HEK293 (cell line): ENCODE results near the gene DEPDC5.
"Not testable (repeated sequence)": the region's sequence is repeated elsewhere in the genome, so short reads cannot be mapped to it uniquely, and the experiment has no call there.

Experiments
- CTCF ChIA-PET: fragments of 350-600 bp; formaldehyde crosslinking; extraction: SDS; loops from one replicate; lab custom pipeline; 2021; ENCODE audit warnings: antibody characterized with exemption; lab: Yijun Ruan, JAX
- POLR2A ChIA-PET: fragments of 300-600 bp; formaldehyde crosslinking; extraction: SDS; loops from one replicate; lab custom pipeline; 2020; ENCODE audit warnings: antibody characterized with exemption, inconsistent platforms; lab: Yijun Ruan, JAX
- H3K27ac ChIP-seq: fragments of 200-500 bp; sonication (Bioruptor generic); 2 replicates; pipeline ENCODE4 v1.5.1; 2014; ENCODE audit warnings: low read depth, low read length, control low read depth, inconsistent platforms; ENCODE audit errors: extremely low read depth
- H3K36me3 ChIP-seq, 2 experiments: fragments of 200-500 bp in 1 of 2; sonication (Bioruptor generic) in 1 of 2; 1 replicate in 1 of 2; 2 replicates in 1 of 2; pipeline ENCODE4 v1.5.1; 2014 to 2017; ENCODE audit warnings: inconsistent platforms in 2 of 2, low read length in 2 of 2; ENCODE audit not compliant: control insufficient read depth in 2 of 2, insufficient read depth in 1 of 2
- H3K4me1 ChIP-seq: fragments of 200-500 bp; sonication (Bioruptor generic); 2 replicates; pipeline ENCODE4 v1.5.1; 2014; ENCODE audit warnings: mild to moderate bottlenecking, low read length, inconsistent platforms; ENCODE audit not compliant: control insufficient read depth, insufficient read depth
- H3K4me3 ChIP-seq: 2 replicates; pipeline ENCODE4 v1.5.1; 2011; ENCODE audit warnings: low read depth, mild to moderate bottlenecking, control low read depth, low read length, moderate library complexity
- H3K9me3 ChIP-seq: fragments of 200-500 bp; sonication (Bioruptor generic); 2 replicates; pipeline ENCODE4 v1.5.1; 2014; ENCODE audit warnings: low read depth, low read length, inconsistent platforms; ENCODE audit not compliant: control insufficient read depth, insufficient read depth
- EGR2 ChIP-seq: fragments of 450-650 bp; formaldehyde crosslinking; IDR thresholded peaks from 2 replicates; pipeline ENCODE4 v1.5.1; 2016; ENCODE audit warnings: low read depth, missing biosample characterization, missing genetic modification characterization
- FEZF1 ChIP-seq: fragments of 450-650 bp; formaldehyde crosslinking; IDR thresholded peaks from 2 replicates; pipeline ENCODE4 v1.5.1; 2016; ENCODE audit warnings: missing biosample characterization, missing genetic modification characterization
- HOXA7 ChIP-seq: sonication (generic); formaldehyde crosslinking; IDR thresholded peaks from 2 replicates; pipeline ENCODE4 v1.8.1; 2022; ENCODE audit warnings: missing genetic modification reagents, borderline replicate concordance
- HOXC10 ChIP-seq: sonication (generic); formaldehyde crosslinking; IDR thresholded peaks from 2 replicates; pipeline ENCODE4 v1.8.1; 2023; ENCODE audit warnings: mild to moderate bottlenecking, missing genetic modification reagents
- MEIS1 ChIP-seq: sonication (generic); formaldehyde crosslinking; IDR thresholded peaks from 2 replicates; pipeline ENCODE4 v1.8.1; 2022; ENCODE audit warnings: missing genetic modification reagents, mild to moderate bottlenecking, borderline replicate concordance
- SP3 ChIP-seq: fragments of 450-650 bp; formaldehyde crosslinking; IDR thresholded peaks from 2 replicates; pipeline ENCODE4 v1.5.1; 2016; ENCODE audit warnings: missing biosample characterization, missing genetic modification characterization
- ZBTB11 ChIP-seq: fragments of 450-650 bp; formaldehyde crosslinking; conservative IDR thresholded peaks from 2 replicates; pipeline ENCODE4 v1.5.1; 2016; ENCODE audit warnings: low read depth, missing biosample characterization, missing genetic modification characterization
- ZNF169 ChIP-seq: fragments of 450-650 bp; formaldehyde crosslinking; IDR thresholded peaks from 2 replicates; pipeline ENCODE4 v1.5.1; 2016; ENCODE audit warnings: missing biosample characterization, missing genetic modification characterization
- ZNF211 ChIP-seq: fragments of 450-650 bp; formaldehyde crosslinking; IDR thresholded peaks from 2 replicates; pipeline ENCODE4 v1.5.1; 2016; ENCODE audit warnings: low read depth, missing biosample characterization, missing genetic modification characterization
- ZNF26 ChIP-seq: fragments of 450-650 bp; formaldehyde crosslinking; IDR thresholded peaks from 2 replicates; pipeline ENCODE4 v1.5.1; 2016; ENCODE audit warnings: missing biosample characterization, missing genetic modification characterization
- ZNF423 ChIP-seq: fragments of 450-650 bp; formaldehyde crosslinking; IDR thresholded peaks from 2 replicates; pipeline ENCODE4 v1.5.1; 2016; ENCODE audit warnings: missing biosample characterization, missing genetic modification characterization
- ZNF521 ChIP-seq: fragments of 450-650 bp; formaldehyde crosslinking; IDR thresholded peaks from 2 replicates; pipeline ENCODE4 v1.5.1; 2017; ENCODE audit warnings: missing biosample characterization, mild to moderate bottlenecking, missing genetic modification characterization
- TF ChIP-seq, protein P1 (sequence below): fragments of 450-650 bp; formaldehyde crosslinking; IDR thresholded peaks from 2 replicates; pipeline ENCODE4 v1.5.1; 2016; ENCODE audit warnings: missing biosample characterization, missing genetic modification characterization
- TF ChIP-seq, protein P2 (sequence below): fragments of 450-650 bp; formaldehyde crosslinking; IDR thresholded peaks from 2 replicates; pipeline ENCODE4 v1.5.1; 2016; ENCODE audit warnings: missing biosample characterization, missing genetic modification characterization
- TF ChIP-seq, protein P3 (sequence below): fragments of 450-650 bp; formaldehyde crosslinking; IDR thresholded peaks from 2 replicates; pipeline ENCODE4 v1.5.1; 2016; ENCODE audit warnings: missing biosample characterization, missing genetic modification characterization
- TF ChIP-seq, protein P4 (sequence below): fragments of 450-650 bp; formaldehyde crosslinking; IDR thresholded peaks from 2 replicates; pipeline ENCODE4 v1.5.1; 2017; ENCODE audit warnings: missing biosample characterization, missing genetic modification characterization

The DEPDC5 gene

DNA sequence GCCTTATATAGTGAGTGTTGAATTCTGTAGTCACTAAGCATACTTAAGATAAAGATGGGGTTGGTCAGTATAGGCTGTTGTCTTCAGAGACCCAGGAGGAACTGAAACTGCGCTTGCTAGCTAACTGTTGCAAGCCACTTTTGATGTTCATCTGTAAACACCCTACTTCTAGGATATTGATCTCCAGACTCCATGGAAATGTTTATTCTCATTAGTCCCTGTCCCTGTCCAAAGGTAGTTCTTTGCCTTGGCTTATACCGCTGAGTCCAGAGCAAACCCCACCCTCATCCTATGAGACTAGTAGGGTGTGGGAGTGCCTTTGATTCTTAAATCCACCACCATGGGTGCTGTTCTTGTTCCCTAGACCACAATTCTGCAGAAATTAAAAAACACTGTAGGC is 36.4 kb downstream of the DEPDC5 start:
- H3K36me3 ChIP-seq, result peaks cover 22 to 46% of the 10 kb centered on the region in 2 experiments
- POLR2A ChIA-PET, result no interaction called here
- TF ChIP-seq, protein P1, sequence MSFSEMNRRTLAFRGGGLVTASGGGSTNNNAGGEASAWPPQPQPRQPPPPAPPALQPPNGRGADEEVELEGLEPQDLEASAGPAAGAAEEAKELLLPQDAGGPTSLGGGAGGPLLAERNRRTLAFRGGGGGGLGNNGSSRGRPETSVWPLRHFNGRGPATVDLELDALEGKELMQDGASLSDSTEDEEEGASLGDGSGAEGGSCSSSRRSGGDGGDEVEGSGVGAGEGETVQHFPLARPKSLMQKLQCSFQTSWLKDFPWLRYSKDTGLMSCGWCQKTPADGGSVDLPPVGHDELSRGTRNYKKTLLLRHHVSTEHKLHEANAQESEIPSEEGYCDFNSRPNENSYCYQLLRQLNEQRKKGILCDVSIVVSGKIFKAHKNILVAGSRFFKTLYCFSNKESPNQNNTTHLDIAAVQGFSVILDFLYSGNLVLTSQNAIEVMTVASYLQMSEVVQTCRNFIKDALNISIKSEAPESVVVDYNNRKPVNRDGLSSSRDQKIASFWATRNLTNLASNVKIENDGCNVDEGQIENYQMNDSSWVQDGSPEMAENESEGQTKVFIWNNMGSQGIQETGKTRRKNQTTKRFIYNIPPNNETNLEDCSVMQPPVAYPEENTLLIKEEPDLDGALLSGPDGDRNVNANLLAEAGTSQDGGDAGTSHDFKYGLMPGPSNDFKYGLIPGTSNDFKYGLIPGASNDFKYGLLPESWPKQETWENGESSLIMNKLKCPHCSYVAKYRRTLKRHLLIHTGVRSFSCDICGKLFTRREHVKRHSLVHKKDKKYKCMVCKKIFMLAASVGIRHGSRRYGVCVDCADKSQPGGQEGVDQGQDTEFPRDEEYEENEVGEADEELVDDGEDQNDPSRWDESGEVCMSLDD (tag by site-specific recombination), result no peak
- TF ChIP-seq, all 188 proteins: peak for 0
- H3K9me3 ChIP-seq, result no peaks in the 10 kb centered on the region
- no peaks in the 10 kb centered on the region for H3K4me1 ChIP-seq
- no peak overlapping the region for H3K27ac ChIP-seq
- H3K4me3 ChIP-seq, result no peak overlapping the region
- CTCF ChIA-PET, result no interaction called here

- not testable (repeated sequence) for H3K9me3 ChIP-seq, H3K4me3 ChIP-seq, H3K4me1 ChIP-seq, H3K27ac ChIP-seq
- H3K36me3 ChIP-seq, result peaks cover 34 to 62% of the 10 kb centered on the region in 2 experiments; a peak in 2 of 3 replicates
- ChIA-PET POLR2A (interaction anchor here (0.7 kb wide), 1 partner anchor 137 kb away, joined by 4 read pairs; no protein-coding TSS in a partner anchor), CTCF (interaction anchor here (0.6 kb wide), 2 partner anchors 15 to 1027 kb away, joined by 6 to 8 read pairs; no protein-coding TSS in a partner anchor)
These were observed 45.5 kb downstream of the DEPDC5 start for GRCh38 chr22:31799358-31799757.

DNA sequence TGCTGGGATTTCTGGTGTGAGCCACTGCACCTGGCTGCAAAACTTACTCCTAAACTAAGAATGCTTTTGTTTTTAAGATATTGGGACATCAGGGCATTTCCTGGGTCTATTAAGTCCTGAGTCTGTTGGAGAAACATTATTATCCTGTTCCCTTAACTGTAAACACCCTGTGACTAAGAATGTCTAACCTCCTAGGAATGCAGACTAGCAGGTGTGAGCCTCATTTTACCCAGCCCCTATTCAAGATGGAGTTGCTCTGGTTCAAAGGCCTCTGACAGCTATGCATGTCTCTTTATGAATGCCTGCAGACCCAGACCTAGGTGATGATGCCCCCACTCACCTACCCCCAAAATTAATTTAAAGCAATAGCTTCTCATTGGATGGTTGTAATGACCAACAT is 46.2 kb downstream of the DEPDC5 start:
- Histone ChIP-seq H3K9me3 (no peaks in the 10 kb centered on the region), H3K4me3 (no peak overlapping the region), H3K36me3 (peaks cover 34 to 65% of the 10 kb centered on the region in 2 experiments), H3K4me1 (no peaks in the 10 kb centered on the region), H3K27ac (no peak overlapping the region)
- ChIA-PET POLR2A (no interaction called here), CTCF (interaction anchor here (0.6 kb wide), 1 partner anchor 137 kb away, joined by 4 read pairs; no protein-coding TSS in a partner anchor)
- TF ChIP-seq ZNF211 (tag by site-specific recombination), result no peak
- TF ChIP-seq, protein P2, sequence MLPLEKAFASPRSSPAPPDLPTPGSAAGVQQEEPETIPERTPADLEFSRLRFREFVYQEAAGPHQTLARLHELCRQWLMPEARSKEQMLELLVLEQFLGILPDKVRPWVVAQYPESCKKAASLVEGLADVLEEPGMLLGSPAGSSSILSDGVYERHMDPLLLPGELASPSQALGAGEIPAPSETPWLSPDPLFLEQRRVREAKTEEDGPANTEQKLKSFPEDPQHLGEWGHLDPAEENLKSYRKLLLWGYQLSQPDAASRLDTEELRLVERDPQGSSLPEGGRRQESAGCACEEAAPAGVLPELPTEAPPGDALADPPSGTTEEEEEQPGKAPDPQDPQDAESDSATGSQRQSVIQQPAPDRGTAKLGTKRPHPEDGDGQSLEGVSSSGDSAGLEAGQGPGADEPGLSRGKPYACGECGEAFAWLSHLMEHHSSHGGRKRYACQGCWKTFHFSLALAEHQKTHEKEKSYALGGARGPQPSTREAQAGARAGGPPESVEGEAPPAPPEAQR (tag by site-specific recombination), result no peak
- no peak for TF ChIP-seq SP3 (tag by site-specific recombination)
- TF ChIP-seq ZNF521 (tag by site-specific recombination), result no peak
- TF ChIP-seq FEZF1 (tag by site-specific recombination), result no peak
- no peak for TF ChIP-seq ZNF423 (tag by site-specific recombination)
- TF ChIP-seq, protein P3, sequence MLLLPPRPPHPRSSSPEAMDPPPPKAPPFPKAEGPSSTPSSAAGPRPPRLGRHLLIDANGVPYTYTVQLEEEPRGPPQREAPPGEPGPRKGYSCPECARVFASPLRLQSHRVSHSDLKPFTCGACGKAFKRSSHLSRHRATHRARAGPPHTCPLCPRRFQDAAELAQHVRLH (tag by site-specific recombination), result no peak
- TF ChIP-seq EGR2 (tag by site-specific recombination), result no peak
- TF ChIP-seq MEIS1 (CRISPR knock-in tag), result no peak
- TF ChIP-seq, protein P4, sequence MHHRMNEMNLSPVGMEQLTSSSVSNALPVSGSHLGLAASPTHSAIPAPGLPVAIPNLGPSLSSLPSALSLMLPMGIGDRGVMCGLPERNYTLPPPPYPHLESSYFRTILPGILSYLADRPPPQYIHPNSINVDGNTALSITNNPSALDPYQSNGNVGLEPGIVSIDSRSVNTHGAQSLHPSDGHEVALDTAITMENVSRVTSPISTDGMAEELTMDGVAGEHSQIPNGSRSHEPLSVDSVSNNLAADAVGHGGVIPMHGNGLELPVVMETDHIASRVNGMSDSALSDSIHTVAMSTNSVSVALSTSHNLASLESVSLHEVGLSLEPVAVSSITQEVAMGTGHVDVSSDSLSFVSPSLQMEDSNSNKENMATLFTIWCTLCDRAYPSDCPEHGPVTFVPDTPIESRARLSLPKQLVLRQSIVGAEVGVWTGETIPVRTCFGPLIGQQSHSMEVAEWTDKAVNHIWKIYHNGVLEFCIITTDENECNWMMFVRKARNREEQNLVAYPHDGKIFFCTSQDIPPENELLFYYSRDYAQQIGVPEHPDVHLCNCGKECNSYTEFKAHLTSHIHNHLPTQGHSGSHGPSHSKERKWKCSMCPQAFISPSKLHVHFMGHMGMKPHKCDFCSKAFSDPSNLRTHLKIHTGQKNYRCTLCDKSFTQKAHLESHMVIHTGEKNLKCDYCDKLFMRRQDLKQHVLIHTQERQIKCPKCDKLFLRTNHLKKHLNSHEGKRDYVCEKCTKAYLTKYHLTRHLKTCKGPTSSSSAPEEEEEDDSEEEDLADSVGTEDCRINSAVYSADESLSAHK (tag by site-specific recombination), result no peak
- TF ChIP-seq ZNF26, result no peak
- TF ChIP-seq HOXA7 (CRISPR knock-in tag), result no peak
- no peak for TF ChIP-seq ZBTB11 (tag by site-specific recombination)
- no peak for TF ChIP-seq ZNF169 (tag by site-specific recombination)
- TF ChIP-seq HOXC10 (CRISPR knock-in tag), result no peak
